22Rv1 (cell line): ENCODE data around the gene CDA.

Source experiments
- H3K27ac ChIP-seq: fragments of 450-650 bp; 2 replicates; pipeline ENCODE4 v1.5.1; 2017
- ZFX ChIP-seq: fragments of 450-650 bp; IDR thresholded peaks from 2 replicates; pipeline ENCODE4 v1.6.1; 2017; ENCODE audit warnings: antibody characterized with exemption, borderline replicate concordance
- TF ChIP-seq, protein P1 (sequence below): fragments of 450-650 bp; IDR thresholded peaks from 2 replicates; pipeline ENCODE4 v1.5.1; 2017; ENCODE audit warnings: mild to moderate bottlenecking

CDA gene

DNA sequence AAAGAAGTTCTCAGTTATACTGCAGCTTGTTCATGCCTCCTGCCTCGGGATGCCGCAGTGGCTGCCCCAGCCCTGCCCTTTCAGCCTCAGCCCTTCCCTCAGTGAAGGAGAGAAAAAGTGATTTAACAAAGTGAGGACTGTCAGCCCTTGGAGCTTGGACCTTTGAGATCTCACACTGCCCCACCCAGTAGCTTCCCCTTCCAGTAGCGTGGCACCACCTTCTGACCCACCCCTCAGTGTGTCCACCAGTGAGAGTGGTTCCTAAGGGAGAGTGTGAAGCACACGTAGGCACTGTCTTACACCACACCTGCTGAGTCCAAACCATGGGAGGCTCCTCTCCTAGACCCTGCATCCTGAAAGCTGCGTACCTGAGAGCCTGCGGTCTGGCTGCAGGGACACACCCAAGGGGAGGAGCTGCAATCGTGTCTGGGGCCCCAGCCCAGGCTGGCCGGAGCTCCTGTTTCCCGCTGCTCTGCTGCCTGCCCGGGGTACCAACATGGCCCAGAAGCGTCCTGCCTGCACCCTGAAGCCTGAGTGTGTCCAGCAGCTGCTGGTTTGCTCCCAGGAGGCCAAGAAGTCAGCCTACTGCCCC, at the start of gene CDA:
Gene CDA (plus strand): TSS at position 464 of the 592 bp plus-strand sequence. CDS start 33 bp downstream, at position 497.
- TF ChIP-seq, protein P1, sequence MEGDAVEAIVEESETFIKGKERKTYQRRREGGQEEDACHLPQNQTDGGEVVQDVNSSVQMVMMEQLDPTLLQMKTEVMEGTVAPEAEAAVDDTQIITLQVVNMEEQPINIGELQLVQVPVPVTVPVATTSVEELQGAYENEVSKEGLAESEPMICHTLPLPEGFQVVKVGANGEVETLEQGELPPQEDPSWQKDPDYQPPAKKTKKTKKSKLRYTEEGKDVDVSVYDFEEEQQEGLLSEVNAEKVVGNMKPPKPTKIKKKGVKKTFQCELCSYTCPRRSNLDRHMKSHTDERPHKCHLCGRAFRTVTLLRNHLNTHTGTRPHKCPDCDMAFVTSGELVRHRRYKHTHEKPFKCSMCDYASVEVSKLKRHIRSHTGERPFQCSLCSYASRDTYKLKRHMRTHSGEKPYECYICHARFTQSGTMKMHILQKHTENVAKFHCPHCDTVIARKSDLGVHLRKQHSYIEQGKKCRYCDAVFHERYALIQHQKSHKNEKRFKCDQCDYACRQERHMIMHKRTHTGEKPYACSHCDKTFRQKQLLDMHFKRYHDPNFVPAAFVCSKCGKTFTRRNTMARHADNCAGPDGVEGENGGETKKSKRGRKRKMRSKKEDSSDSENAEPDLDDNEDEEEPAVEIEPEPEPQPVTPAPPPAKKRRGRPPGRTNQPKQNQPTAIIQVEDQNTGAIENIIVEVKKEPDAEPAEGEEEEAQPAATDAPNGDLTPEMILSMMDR, result no peak
- no peak for TF ChIP-seq ZFX
- H3K27ac ChIP-seq, result no peak within 1 kb of the TSS

DNA sequence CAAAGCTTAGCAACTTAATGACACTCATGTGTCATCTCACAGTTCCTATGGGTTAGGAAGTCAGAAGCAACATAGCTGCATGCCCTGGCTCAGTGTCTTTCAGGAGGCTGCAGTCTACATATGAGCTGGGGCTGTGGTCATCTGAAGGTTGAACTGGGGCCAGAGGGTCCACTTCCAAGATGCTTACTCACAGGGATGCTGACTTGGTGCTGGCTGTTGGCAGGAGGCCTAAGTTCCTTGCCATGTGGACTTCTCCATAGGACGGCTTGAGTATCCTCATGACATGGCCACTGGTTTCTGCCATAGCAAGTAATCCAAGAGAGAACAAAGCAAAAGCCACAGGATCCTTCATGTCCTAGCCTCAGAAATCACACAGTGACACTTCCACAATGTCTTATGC, 48.6 kb upstream of the CDA start:
- TF ChIP-seq ZFX, result no peak
- TF ChIP-seq, protein P1, result no peak
- no peak overlapping the region for H3K27ac ChIP-seq

DNA sequence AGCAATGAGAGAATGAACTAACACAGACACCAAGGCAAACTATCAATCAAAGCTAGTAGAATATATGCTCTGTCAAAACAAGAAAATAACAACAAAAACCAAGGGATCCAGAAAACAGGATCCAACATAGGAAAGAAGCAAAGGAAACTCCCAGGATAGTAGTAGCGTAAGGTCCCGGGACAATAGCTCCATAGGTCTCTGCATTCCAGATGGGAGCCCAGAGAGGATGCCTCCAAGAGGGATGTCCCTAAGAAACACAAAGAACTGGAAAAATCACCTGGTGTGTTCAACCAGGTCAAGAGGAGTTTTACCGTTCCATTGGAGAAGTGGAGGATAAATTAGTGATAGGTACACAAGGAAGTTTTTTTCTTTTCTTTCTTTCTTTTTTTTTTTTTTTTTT, 42.3 kb upstream of the CDA start:
- no peak overlapping the region for H3K27ac ChIP-seq
- TF ChIP-seq, protein P1, result no peak
- TF ChIP-seq ZFX, result no peak

DNA sequence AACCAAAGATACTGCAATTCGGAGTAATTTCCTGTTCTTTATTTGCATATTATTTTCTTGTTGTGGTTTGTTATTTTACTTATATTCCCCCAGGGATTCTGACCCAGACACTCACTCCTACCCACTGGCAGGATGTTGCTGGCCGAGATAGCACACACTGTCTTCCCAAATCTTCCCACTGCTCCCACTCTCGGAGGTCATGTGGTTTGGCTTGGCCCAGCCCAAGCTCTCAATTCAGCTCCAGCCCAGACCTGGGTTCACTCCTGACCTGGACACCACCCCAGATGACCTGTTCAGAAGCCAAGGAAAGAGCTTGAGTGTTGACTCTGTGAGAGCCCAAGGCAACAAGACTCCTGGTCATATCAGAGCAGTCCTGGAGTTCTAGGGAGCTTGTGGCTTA, 37.7 kb upstream of the CDA start:
- TF ChIP-seq, protein P1, result no peak
- no peak for TF ChIP-seq ZFX
- no peak overlapping the region for H3K27ac ChIP-seq

DNA sequence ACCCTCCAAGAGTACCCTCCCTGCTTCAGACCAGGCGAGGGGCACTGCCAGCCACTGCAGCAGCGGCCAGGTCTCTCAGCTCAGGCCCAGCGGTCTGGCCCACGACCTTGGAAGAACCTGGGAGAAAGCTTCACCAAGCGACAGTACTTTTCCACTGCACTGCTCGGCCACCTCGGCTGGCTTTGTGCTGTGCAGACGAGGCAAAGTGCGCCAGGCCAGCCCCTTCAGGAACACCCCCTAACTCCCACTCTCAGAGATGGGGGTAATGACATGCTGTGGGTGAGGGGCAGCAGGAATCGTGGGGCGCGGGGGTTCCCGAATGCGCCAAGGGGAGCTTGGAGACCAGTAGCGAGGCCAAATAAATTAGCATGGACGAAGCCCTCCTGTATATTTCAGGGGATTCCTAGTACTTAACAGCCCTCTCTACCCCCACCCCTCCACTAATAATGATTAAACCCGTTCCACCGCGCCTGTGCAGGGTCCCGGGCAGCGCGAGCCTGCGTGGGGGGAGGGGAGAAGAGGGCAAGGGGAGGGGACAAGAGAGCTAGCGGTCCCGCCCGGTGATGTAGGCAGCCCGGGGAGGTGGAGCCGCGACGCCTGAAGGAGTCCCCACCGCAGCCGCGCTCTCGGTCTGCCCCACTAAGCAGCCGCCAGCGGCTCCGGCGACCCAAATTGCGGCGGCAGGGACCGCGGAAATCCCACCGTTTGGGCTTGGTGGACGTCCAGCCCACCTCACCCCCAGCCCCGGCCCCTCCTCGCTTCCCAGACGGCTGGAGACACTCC, 36.8 kb upstream of the CDA start, which contains the start of gene FAM43B:
Gene FAM43B (plus strand): TSS at position 629 of the 783 bp plus-strand sequence. CDS start 401 bp downstream, outside the sequence.
- TF ChIP-seq, protein P1, result no peak
- TF ChIP-seq ZFX, result no peak
- H3K27ac ChIP-seq, result no peak within 1 kb of the TSS

DNA sequence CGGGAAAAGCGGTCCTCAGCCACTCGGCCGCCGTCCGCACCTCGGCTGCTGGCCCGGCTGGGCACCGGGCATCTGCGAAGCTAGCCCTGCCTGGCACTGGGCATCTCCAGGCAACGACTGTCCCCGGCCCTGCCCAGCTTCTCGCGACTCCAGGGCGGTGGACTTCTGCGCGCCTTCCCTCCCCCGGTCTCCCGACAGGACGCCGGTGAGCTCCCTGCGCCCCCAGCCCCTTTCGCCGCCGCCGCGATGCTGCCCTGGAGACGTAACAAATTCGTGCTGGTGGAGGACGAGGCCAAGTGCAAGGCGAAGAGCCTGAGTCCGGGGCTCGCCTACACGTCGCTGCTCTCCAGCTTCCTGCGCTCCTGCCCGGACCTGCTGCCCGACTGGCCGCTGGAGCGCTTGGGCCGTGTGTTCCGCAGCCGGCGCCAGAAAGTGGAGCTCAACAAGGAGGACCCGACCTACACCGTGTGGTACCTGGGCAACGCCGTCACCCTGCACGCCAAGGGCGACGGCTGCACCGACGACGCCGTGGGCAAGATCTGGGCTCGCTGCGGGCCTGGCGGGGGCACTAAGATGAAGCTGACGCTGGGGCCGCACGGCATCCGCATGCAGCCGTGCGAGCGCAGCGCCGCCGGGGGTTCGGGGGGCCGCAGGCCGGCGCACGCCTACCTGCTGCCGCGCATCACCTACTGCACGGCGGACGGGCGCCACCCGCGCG, 36.0 kb upstream of the CDA start:
- TF ChIP-seq, protein P1, result no peak
- no peak for TF ChIP-seq ZFX
- H3K27ac ChIP-seq, result no peak overlapping the region
